Fibroblast of the aortic adventitia (primary cell): ENCODE data around the gene TACC2. TPM values are rescaled to one million over a fixed set of nuclear protein-coding genes. Genes with fewer than 3 reads are reported as not detected.
A peak's percentile ranks its signal among the peaks of the same experiment; 100 is the strongest.

Experiments
- DNase-seq: peaks from one replicate; pipeline ENCODE4 v3.0.0-alpha.2; 2010; ENCODE audit warnings: low read depth
- H3K4me3 ChIP-seq: 2 replicates; pipeline ENCODE4 v1.5.1; 2011; ENCODE audit warnings: low read depth, mild to moderate bottlenecking, control low read depth, low read length, moderate library complexity
- total RNA-seq: library from RNA; depleted of rRNA; stranded (reverse); fragments of >200 nt; gene quantifications from 2 replicates; pipeline ENCODE4 v1.2.3, GENCODE V29; 2012; ENCODE audit warnings: low replicate concordance
- TF ChIP-seq, protein P1 (sequence below): IDR thresholded peaks from 2 replicates; pipeline ENCODE4 v1.5.1; 2011; ENCODE audit warnings: mild to moderate bottlenecking, low read length, control low read depth, inconsistent platforms; ENCODE audit not compliant: insufficient read depth

The TACC2 gene
- total RNA-seq, 1 donor = 9.2 TPM

DNA sequence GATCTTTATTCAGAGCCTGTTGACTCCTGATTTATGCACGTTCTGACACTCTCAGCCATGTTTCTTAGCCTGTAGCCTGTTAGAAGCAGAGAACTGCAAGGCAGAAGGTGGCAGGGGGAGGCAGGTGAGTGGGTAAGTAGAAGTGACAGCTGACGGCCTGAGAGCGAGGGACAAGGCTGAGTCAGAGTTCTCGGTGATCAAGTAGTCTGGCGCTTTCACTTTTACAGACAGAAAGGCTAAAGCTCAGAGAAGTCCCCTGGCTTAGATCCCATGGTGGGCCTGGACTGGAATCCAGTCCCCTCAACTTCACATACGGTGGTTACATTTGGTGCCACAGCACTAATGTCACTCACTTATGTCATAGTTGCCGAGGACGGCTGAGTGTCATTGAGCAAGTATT is 139.0 kb downstream of the TACC2 start:
- no peak for DNase-seq
- TF ChIP-seq, protein P1, sequence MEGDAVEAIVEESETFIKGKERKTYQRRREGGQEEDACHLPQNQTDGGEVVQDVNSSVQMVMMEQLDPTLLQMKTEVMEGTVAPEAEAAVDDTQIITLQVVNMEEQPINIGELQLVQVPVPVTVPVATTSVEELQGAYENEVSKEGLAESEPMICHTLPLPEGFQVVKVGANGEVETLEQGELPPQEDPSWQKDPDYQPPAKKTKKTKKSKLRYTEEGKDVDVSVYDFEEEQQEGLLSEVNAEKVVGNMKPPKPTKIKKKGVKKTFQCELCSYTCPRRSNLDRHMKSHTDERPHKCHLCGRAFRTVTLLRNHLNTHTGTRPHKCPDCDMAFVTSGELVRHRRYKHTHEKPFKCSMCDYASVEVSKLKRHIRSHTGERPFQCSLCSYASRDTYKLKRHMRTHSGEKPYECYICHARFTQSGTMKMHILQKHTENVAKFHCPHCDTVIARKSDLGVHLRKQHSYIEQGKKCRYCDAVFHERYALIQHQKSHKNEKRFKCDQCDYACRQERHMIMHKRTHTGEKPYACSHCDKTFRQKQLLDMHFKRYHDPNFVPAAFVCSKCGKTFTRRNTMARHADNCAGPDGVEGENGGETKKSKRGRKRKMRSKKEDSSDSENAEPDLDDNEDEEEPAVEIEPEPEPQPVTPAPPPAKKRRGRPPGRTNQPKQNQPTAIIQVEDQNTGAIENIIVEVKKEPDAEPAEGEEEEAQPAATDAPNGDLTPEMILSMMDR = no peak
- no peak overlapping the region for H3K4me3 ChIP-seq

DNA sequence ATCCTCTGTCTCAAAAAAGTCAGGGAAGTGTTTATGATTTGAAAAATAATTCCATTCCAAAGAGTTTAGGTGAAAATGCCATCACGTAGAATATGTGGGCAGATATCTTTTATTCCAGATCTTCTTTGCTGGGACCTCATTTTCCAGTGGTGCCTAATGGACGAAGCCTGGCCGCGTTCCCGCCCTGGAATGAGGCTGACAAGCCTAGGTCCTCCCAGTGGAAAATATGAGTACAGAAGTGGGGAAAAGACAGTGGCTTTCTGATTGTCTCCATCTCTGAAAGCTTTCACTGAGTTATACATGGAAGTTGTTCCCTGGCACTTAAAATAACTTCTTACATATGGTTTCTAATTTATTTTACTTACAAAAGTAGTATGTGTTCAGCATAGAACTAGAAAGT is 139.4 kb downstream of the TACC2 start:
- H3K4me3 ChIP-seq = no peak overlapping the region
- TF ChIP-seq, protein P1 = no peak
- peak; percentile 37 for DNase-seq

DNA sequence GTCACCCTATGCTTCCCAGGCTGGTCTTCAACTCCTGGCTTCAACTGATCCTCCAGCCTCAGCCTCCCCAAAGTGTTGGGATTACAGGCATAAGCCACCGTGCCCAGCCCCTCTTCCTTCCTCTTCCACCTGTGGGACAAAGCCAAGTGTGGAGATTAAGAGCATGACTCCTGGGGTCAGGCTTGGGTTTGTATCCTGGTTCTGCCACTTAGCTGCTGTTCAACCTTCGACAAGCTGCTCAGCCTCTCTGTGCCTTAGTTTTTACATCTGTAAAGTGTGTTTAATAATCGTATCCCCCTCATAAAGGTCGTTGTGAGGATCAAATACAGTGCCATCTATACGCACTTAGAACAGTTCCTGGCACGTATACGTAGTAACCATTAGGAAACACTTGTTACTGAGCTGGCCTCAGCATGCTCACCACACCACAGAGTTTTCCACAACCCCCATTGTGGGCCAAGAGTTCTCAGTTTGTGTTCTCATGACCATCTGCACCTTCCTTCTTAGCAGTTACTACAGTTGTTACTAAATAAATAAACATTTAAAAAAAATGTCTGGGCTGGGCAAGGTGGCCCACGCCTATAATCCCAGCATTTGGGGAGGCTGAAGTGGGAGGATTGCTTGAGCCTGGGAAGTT is 141.6 kb downstream of the TACC2 start:
- no peak for DNase-seq
- no peak overlapping the region for H3K4me3 ChIP-seq
- TF ChIP-seq, protein P1 = no peak

DNA sequence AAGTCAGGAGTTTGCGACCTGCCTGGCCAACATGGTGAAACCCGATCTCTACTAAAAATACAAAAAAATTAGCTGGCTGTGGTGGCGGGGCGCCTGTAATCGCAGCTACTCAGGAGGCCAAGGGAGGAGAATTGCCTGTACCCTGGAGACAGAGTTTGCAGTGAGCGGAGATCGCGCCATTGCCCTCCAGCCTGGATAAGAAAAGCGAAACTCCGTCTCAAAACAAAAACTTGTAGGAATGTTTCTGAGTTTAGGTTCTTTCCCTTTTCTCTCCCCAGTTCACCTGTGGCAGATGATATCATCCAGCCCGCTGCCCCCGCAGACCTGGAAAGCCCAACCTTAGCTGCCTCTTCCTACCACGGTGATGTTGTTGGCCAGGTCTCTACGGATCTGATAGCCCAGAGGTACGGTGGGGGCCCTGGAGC is 143.4 kb downstream of the TACC2 start:
- no peak overlapping the region for H3K4me3 ChIP-seq
- DNase-seq = no peak
- TF ChIP-seq, protein P1 = no peak

DNA sequence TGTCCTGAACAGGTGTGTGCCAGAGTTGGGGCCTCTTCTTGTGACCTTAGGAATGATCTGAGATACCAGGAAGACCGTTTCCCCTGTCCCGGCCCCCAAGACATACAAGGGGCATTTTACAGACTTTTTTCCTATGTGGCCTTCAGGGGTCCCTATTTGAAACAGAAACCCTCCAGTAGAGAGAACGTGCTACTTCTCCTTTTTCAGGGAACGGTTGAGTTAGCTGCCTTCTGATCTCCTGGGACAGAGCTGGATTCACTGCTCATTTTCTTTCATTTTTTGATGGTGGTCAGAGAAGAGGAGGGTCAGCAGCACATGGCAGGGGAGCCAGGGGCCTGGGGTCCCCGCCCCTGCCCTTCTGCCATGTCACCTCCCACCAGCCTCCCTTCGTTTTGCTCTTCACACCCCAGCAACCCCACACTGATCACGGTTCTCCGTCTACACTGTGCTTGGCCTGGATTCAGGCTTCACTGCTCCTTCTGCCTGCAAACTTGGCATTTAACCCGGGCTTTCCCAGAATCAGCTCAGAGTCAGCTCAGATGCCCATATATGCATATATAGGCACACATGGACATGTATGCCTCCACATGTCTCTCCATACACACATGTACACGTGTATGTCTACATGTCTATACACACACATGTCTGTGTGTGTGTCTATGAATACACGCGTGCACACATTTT is 144.1 kb downstream of the TACC2 start:
- no peak for DNase-seq
- H3K4me3 ChIP-seq = no peak overlapping the region
- TF ChIP-seq, protein P1 = no peak

DNA sequence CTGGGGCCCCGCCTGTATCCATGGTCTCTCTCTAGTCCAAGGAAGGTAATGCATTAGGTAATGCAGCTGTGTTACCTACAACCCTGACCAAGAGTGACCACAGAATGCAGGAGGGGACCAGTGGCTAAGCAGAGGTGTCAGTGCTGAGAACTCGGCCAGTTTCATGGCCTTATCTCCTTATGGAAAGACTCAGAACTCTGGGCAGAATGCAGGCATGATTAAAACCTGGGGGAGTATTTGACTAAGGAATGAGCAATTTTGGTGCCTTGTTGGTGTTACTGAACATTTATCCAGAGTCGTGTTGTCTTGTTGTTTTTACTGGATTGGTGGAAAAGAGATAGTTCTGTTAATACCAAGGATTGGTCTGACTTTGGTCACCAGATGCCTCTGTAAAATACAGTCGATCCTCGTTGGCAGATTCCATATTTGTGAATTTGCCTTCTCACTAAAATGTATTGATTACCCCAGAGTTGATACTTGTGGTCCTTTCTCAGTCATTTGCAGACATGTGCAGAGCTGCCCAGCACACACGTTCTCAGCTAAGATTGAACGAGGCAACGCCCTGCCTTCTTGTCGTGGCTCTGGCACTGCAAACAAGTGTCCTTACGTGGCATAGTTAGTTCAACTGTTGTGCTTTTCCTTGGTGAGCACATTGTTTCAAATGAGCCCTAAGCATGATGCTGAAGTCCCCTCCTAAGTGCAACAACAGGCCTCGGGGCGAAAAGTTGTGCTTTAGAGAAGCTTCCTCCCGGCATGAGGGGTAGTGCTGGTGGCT is 146.5 kb downstream of the TACC2 start:
- H3K4me3 ChIP-seq = no peak overlapping the region
- DNase-seq = no peak
- TF ChIP-seq, protein P1 = no peak
